Measurements from ENCODE around the gene SETD9.

DNA sequence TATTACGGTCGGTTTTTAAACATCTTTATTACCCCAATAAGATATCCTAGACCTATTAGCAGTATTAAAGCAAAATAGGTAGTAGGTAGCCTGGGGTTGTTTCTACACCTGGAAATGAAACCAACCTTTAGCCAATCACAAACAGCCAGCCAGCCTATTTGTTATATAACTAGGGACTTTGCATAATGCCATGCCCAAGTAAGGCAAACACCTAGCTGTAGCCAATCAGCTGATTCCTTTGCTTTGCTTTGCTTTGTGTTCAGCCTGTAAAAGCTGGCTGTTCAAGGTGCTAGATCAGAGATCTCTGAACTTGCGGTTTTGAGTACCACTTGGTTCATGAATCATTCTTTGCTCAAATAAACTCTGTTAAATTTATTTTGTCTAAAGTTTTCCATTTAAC lies 46.5 kb upstream of the SETD9 start:
- TF ChIP-seq, protein P1, sequence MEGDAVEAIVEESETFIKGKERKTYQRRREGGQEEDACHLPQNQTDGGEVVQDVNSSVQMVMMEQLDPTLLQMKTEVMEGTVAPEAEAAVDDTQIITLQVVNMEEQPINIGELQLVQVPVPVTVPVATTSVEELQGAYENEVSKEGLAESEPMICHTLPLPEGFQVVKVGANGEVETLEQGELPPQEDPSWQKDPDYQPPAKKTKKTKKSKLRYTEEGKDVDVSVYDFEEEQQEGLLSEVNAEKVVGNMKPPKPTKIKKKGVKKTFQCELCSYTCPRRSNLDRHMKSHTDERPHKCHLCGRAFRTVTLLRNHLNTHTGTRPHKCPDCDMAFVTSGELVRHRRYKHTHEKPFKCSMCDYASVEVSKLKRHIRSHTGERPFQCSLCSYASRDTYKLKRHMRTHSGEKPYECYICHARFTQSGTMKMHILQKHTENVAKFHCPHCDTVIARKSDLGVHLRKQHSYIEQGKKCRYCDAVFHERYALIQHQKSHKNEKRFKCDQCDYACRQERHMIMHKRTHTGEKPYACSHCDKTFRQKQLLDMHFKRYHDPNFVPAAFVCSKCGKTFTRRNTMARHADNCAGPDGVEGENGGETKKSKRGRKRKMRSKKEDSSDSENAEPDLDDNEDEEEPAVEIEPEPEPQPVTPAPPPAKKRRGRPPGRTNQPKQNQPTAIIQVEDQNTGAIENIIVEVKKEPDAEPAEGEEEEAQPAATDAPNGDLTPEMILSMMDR (IDR thresholded peaks at IDR 0.05 in 4 of 5, conservative IDR thresholded peaks at IDR 0.05 in 1 of 5) = no peak
- no peak for TF ChIP-seq POLR2A (IDR thresholded peaks at IDR 0.05)

Measured in gastrocnemius medialis (tissue), 4 donors.